Measurements from ENCODE around the gene INTS4. TPM values are rescaled to one million over a fixed set of nuclear protein-coding genes. Genes with fewer than 3 reads are reported as not detected.
"Not testable (repeated sequence)": the region's sequence is repeated elsewhere in the genome, so short reads cannot be mapped to it uniquely, and the experiment has no call there.

Gene INTS4
- total RNA-seq, 1 experiment from 2014 or later = 42.7 TPM

DNA sequence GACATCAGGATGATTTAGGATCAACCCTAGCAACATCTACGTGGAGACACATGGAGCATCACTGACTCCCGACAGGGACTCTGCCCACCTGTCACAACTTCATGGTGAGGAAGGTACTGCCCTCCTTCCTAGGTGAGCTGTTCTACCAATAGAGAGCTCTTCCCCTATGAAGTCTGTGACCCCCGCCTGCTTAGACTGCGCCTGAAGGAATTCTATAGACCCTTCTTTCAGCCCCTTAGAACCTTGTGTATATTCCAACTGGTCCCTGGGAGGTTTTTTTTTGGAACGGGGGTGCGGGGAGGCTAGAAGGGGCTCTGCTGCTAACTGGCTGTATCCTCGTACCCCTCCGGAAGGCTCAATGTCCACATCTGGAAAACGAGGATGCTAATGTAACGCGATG is 566 bp downstream of the INTS4 start:
- peaks cover 22% of the 10 kb centered on the region for H3K4me1 ChIP-seq (ENCODE audit: low read length)
- H3K9ac ChIP-seq (ENCODE audit: low read length) = peak overlapping the region; percentile 84
- H3K4me3 ChIP-seq (ENCODE audit: low read length) = peak overlapping the region; percentile 92
- H3K79me2 ChIP-seq (ENCODE audit: low read length) = peaks cover 41% of the 10 kb centered on the region
- peak overlapping the region; percentile 92 for H3K4me2 ChIP-seq (ENCODE audit: low read depth, low read length, poor library complexity, severe bottlenecking)
- H3K27me3 ChIP-seq (ENCODE audit: low read length) = no peaks in the 10 kb centered on the region
- no peaks in the 10 kb centered on the region for H3K9me2 ChIP-seq (replicated peaks; ENCODE audit: insufficient read depth, low read length)
- H3K36me3 ChIP-seq (ENCODE audit: insufficient read depth, low read length) = peaks cover 9% of the 10 kb centered on the region; the same call in 1 of the 2 replicates
- 0 out of 2 replicates have a peak overlapping the region, but pooled peaks have one; percentile 36 for H2AFZ ChIP-seq (ENCODE audit: low read length)
- no peaks in the 10 kb centered on the region for H3K9me3 ChIP-seq (ENCODE audit: low read length)
- no peaks in the 10 kb centered on the region for H4K20me1 ChIP-seq (ENCODE audit: insufficient read depth, low read depth, low read length)
- peak overlapping the region; percentile 49; the same call in 1 of the 2 replicates for H3K27ac ChIP-seq (ENCODE audit: low read length)
- DNase-seq = peak; percentile 44

DNA sequence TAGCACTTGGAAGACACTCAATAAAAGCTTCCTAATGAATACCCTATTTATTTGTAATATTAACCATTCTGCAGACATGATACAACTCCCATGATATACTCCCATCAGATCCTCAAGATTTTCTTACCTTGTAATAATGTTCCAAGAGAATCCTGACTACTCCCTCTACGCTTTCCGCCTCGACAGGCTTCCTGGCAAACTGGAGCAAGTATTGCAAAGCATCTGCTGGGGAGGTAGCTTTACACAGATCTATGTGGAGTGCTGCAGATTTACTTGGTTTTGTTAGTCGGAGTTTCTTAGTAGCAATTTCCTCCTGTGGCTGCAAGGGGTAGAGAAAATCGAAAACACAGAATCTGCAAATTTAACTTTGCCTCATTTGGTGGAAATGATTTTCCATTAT is 3.5 kb downstream of the INTS4 start:
- peaks cover 27% of the 10 kb centered on the region for H3K4me1 ChIP-seq (ENCODE audit: low read length)
- H4K20me1 ChIP-seq (ENCODE audit: insufficient read depth, low read depth, low read length) = no peaks in the 10 kb centered on the region
- H3K4me2 ChIP-seq (ENCODE audit: low read depth, low read length, poor library complexity, severe bottlenecking) = no peak overlapping the region
- DNase-seq = no peak
- peaks cover 62% of the 10 kb centered on the region for H3K79me2 ChIP-seq (ENCODE audit: low read length)
- no peak overlapping the region for H3K9ac ChIP-seq (ENCODE audit: low read length)
- peaks cover 24% of the 10 kb centered on the region for H3K36me3 ChIP-seq (ENCODE audit: insufficient read depth, low read length)
- H3K9me3 ChIP-seq (ENCODE audit: low read length) = no peaks in the 10 kb centered on the region
- no peak overlapping the region for H3K4me3 ChIP-seq (ENCODE audit: low read length)
- no peaks in the 10 kb centered on the region for H3K9me2 ChIP-seq (replicated peaks; ENCODE audit: insufficient read depth, low read length)
- no peaks in the 10 kb centered on the region for H3K27me3 ChIP-seq (ENCODE audit: low read length)
- H3K27ac ChIP-seq (ENCODE audit: low read length) = no peak overlapping the region
- H2AFZ ChIP-seq (ENCODE audit: low read length) = no peak overlapping the region

- H4K20me1 ChIP-seq (ENCODE audit: insufficient read depth, low read depth, low read length); DNase-seq; H3K4me2 ChIP-seq (ENCODE audit: low read depth, low read length, poor library complexity, severe bottlenecking); H3K27me3 ChIP-seq (ENCODE audit: low read length); H3K9me3 ChIP-seq (ENCODE audit: low read length); H3K4me1 ChIP-seq (ENCODE audit: low read length); H3K27ac ChIP-seq (ENCODE audit: low read length); H2AFZ ChIP-seq (ENCODE audit: low read length); H3K9ac ChIP-seq (ENCODE audit: low read length); H3K9me2 ChIP-seq (replicated peaks; ENCODE audit: insufficient read depth, low read length); H3K4me3 ChIP-seq (ENCODE audit: low read length): not testable (repeated sequence)
- peaks cover 69% of the 10 kb centered on the region for H3K79me2 ChIP-seq (ENCODE audit: low read length)
- peaks cover 36% of the 10 kb centered on the region for H3K36me3 ChIP-seq (ENCODE audit: insufficient read depth, low read length)
Observed at GRCh38 chr11:77986456-77986855, 8.0 kb downstream of the INTS4 start.

- H2AFZ ChIP-seq (ENCODE audit: low read length) = no peak overlapping the region
- no peak overlapping the region for H3K4me2 ChIP-seq (ENCODE audit: low read depth, low read length, poor library complexity, severe bottlenecking)
- H4K20me1 ChIP-seq (ENCODE audit: insufficient read depth, low read depth, low read length) = no peaks in the 10 kb centered on the region
- DNase-seq = no peak
- no peak overlapping the region for H3K9ac ChIP-seq (ENCODE audit: low read length)
- no peak overlapping the region for H3K4me3 ChIP-seq (ENCODE audit: low read length)
- no peaks in the 10 kb centered on the region for H3K27me3 ChIP-seq (ENCODE audit: low read length)
- H3K36me3 ChIP-seq (ENCODE audit: insufficient read depth, low read length) = peaks cover 42% of the 10 kb centered on the region
- H3K4me1 ChIP-seq (ENCODE audit: low read length) = no peaks in the 10 kb centered on the region
- H3K9me2 ChIP-seq (replicated peaks; ENCODE audit: insufficient read depth, low read length) = no peaks in the 10 kb centered on the region
- no peak overlapping the region for H3K27ac ChIP-seq (ENCODE audit: low read length)
- peaks cover 45% of the 10 kb centered on the region for H3K79me2 ChIP-seq (ENCODE audit: low read length)
- no peaks in the 10 kb centered on the region; the same call in 1 of the 2 replicates for H3K9me3 ChIP-seq (ENCODE audit: low read length)
Observed at GRCh38 chr11:77981346-77981947, 13.0 kb downstream of the INTS4 start.

- Histone ChIP-seq H3K4me3 (ENCODE audit: low read length) (no peak overlapping the region), H3K9me2 (replicated peaks; ENCODE audit: insufficient read depth, low read length) (no peaks in the 10 kb centered on the region), H3K27ac (ENCODE audit: low read length) (no peak overlapping the region), H3K79me2 (ENCODE audit: low read length) (peaks cover 14% of the 10 kb centered on the region; the same call in 1 of the 2 replicates), H3K27me3 (ENCODE audit: low read length) (no peaks in the 10 kb centered on the region), H3K4me1 (ENCODE audit: low read length) (peaks cover 4% of the 10 kb centered on the region; the same call in 1 of the 2 replicates), H3K36me3 (ENCODE audit: insufficient read depth, low read length) (peaks cover 14% of the 10 kb centered on the region), H2AFZ (ENCODE audit: low read length) (no peak overlapping the region), H4K20me1 (ENCODE audit: insufficient read depth, low read depth, low read length) (no peaks in the 10 kb centered on the region), H3K4me2 (ENCODE audit: low read depth, low read length, poor library complexity, severe bottlenecking) (no peak overlapping the region), H3K9me3 (ENCODE audit: low read length) (peaks cover 2% of the 10 kb centered on the region; the same call in 1 of the 2 replicates), H3K9ac (ENCODE audit: low read length) (no peak overlapping the region)
- DNase-seq = peak; percentile 51
Observed at GRCh38 chr11:77968337-77968736, 26.1 kb downstream of the INTS4 start.

DNA sequence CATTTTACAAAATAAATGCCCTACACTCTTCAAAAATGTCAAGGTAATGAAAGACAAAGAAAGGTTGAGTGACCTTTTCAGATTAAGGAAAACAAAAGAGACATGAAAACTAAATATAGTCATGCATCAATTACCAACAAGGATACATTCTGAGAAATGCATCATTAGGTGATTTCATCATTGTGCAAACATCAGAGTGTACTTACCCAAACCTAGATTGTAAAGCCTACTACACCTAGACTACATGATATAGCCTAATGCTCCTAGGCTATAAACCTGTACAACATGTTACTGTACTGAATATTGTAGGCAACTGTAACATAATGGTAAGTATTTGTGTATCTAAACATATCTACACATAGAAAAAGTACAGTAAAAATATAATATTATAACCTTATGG is 26.7 kb downstream of the INTS4 start:
- Histone ChIP-seq H3K9me3 (ENCODE audit: low read length) (no peaks in the 10 kb centered on the region), H3K4me3 (ENCODE audit: low read length) (no peak overlapping the region), H4K20me1 (ENCODE audit: insufficient read depth, low read depth, low read length) (no peaks in the 10 kb centered on the region), H3K27me3 (ENCODE audit: low read length) (no peaks in the 10 kb centered on the region), H3K79me2 (ENCODE audit: low read length) (peaks cover 14% of the 10 kb centered on the region; the same call in 1 of the 2 replicates), H3K36me3 (ENCODE audit: insufficient read depth, low read length) (peaks cover 11% of the 10 kb centered on the region), H3K9ac (ENCODE audit: low read length) (no peak overlapping the region), H3K4me1 (ENCODE audit: low read length) (peaks cover 4% of the 10 kb centered on the region; the same call in 1 of the 2 replicates), H3K9me2 (replicated peaks; ENCODE audit: insufficient read depth, low read length) (no peaks in the 10 kb centered on the region), H2AFZ (ENCODE audit: low read length) (no peak overlapping the region), H3K4me2 (ENCODE audit: low read depth, low read length, poor library complexity, severe bottlenecking) (no peak overlapping the region), H3K27ac (ENCODE audit: low read length) (no peak overlapping the region)
- no peak for DNase-seq

DNA sequence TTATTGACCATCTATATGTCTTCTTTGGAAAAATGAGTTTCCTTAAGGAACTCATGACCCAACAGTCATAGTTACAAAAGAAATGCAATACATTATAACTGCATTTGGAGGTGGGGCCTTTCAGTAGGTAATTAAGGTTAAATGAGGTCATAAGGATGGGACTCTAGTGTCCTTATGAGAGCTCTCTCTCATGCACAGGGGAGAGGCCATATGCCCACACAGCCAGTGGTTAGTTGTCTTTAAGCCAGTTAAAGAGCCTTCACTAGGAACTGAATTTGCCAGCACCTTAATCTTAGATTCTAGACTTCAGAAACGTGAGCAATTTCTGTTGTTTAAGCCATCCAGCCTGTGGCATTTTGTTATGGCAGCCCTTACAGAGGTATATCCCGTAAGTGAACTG is 27.3 kb downstream of the INTS4 start:
- no peak overlapping the region for H3K4me3 ChIP-seq (ENCODE audit: low read length)

GRCh38 chr11:77966338-77966737 is 28.1 kb downstream of the INTS4 start:
- Histone ChIP-seq H3K36me3 (ENCODE audit: insufficient read depth, low read length) (peaks cover 11% of the 10 kb centered on the region), H3K9me3 (ENCODE audit: low read length) (no peaks in the 10 kb centered on the region), H3K4me3 (ENCODE audit: low read length) (no peak overlapping the region), H3K4me2 (ENCODE audit: low read depth, low read length, poor library complexity, severe bottlenecking) (no peak overlapping the region), H2AFZ (ENCODE audit: low read length) (no peak overlapping the region), H4K20me1 (ENCODE audit: insufficient read depth, low read depth, low read length) (no peaks in the 10 kb centered on the region), H3K9ac (ENCODE audit: low read length) (no peak overlapping the region), H3K79me2 (ENCODE audit: low read length) (peaks cover 14% of the 10 kb centered on the region; the same call in 1 of the 2 replicates), H3K27ac (ENCODE audit: low read length) (no peak overlapping the region), H3K9me2 (replicated peaks; ENCODE audit: insufficient read depth, low read length) (no peaks in the 10 kb centered on the region), H3K27me3 (ENCODE audit: low read length) (no peaks in the 10 kb centered on the region), H3K4me1 (ENCODE audit: low read length) (peaks cover 4% of the 10 kb centered on the region; the same call in 1 of the 2 replicates)
- DNase-seq = no peak

More for the DNA sequence above, 27.3 kb downstream of the INTS4 start:
- no peak for DNase-seq
- H3K4me2 ChIP-seq (ENCODE audit: low read depth, low read length, poor library complexity, severe bottlenecking) = no peak overlapping the region
- no peaks in the 10 kb centered on the region for H3K27me3 ChIP-seq (ENCODE audit: low read length)
- H3K9ac ChIP-seq (ENCODE audit: low read length) = no peak overlapping the region
- H3K4me1 ChIP-seq (ENCODE audit: low read length) = peaks cover 4% of the 10 kb centered on the region; the same call in 1 of the 2 replicates
- peaks cover 14% of the 10 kb centered on the region; the same call in 1 of the 2 replicates for H3K79me2 ChIP-seq (ENCODE audit: low read length)
- no peaks in the 10 kb centered on the region for H4K20me1 ChIP-seq (ENCODE audit: insufficient read depth, low read depth, low read length)
- H3K36me3 ChIP-seq (ENCODE audit: insufficient read depth, low read length) = peaks cover 11% of the 10 kb centered on the region
- H3K9me2 ChIP-seq (replicated peaks; ENCODE audit: insufficient read depth, low read length) = no peaks in the 10 kb centered on the region
- H3K9me3 ChIP-seq (ENCODE audit: low read length) = no peaks in the 10 kb centered on the region
- no peak overlapping the region for H3K27ac ChIP-seq (ENCODE audit: low read length)
- H2AFZ ChIP-seq (ENCODE audit: low read length) = no peak overlapping the region

Data from Karpas-422 (cell line).